DMS114 treated with DMSO at 0.1 percent for 48 hours (cell line): ENCODE measurements around the gene NTRK1.

ENCODE experiments used
- DNase-seq: peaks from one replicate; lab custom pipeline; 2025; ENCODE audit not compliant: unreplicated experiment; lab: John Stamatoyannopoulos, UW

Gene NTRK1

DNA sequence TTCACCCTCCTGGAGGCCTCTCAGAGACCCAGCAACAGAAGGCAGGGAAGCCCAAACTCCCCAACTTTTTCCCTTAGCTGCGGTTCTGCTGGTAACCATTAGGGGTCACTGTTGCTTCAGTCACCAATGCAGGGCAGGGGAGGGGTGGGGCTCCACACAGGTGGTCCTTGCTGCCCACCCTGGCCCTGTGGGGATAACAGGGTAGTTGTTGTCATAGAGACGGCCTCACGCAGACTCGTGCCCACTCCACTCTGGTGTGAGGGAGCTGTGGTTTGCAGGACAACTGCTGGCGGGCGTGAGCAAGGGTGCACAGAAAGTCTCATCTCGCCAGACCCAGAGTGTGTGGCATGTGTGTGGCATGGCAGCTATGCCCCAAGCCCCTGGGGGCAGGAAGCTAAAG, 21.7 kb upstream of the NTRK1 start:
- DNase-seq: peak; percentile 29

GRCh38 chr1:156839426-156840109, 21.1 kb upstream of the NTRK1 start:
- no peak for DNase-seq

DNA sequence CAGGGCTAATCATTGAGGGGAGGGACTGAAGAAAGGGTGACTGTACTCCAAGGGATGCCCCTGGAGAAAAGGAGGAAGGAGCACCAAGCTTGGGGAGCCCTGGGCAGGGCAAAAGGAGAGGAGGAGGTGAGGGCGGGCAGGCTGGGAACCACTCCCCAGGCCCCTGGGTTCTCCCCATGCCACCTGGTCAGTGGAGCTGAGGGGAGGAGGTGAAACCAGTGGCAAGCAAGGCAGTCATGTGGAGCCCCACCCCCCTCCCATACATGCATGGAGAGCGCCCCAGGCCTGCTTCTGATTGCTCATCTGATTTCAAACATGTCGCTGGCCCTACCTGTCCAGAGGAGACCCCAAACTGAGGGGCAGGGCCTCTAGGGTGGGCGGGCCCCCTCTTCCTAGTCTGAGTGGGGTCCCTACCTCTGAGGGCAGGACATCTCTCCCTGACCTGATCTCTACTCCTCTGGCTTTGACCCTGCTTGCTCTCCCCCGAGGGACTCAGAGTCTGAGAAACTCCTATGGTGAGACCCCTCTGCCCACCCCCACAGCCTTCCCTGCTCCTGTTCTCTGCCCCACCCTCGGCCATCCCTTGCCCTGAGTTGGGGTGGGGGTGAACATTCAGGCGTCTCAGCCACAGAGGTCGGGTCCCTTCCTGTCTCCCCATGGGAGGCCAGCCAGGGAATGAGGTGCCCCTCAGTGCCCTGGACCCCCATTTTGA, 20.3 kb upstream of the NTRK1 start:
- DNase-seq: no peak

DNA sequence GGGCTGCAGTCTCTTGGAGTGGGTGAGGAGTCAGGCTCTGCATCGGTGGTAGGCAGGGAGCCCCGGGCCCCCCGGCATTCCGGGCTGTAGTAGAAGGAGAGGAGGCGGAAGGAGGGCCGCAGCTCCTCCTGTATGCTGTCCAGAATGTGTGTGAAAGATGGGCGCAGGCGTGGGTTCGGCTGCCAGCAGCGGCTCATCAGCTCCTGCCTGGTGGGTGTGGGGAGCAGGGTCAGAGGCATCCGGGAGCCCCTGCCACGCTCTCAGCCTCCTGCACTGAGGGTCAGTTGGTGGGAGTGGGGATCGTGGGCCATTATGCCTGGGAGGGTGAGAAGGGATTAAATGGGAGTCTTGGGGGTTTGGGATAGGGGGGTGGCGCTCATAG, 19.8 kb upstream of the NTRK1 start:
- no peak for DNase-seq

DNA sequence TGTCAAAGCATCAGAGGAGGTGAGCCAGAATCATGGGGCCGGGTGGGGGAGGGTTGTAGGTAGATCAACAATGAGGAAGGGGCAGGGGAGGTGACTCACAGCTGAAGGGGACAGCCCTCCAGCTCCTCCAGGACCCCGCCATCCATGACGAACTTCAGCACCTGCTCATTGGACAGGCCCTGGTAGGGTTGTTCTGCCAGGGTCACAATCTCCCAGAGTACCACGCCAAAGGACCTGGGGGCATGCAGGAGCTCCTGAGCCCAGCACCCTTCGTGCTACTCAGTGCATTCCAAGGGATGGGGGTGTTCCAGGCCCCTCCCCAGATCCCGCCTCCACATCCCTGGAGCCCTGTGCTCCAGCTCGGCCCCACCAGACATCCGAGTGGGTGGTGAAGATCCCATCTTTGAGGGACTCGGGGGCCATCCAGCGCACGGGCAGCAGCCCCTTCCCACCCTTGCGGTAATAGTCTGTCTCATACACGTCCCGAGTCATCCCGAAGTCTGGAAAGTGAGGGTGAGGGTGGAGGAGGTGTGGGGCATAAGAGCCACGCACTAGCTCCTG, 19.3 kb upstream of the NTRK1 start:
- DNase-seq: no peak

- DNase-seq: no peak
Observed at GRCh38 chr1:156842618-156843300, 17.9 kb upstream of the NTRK1 start.

DNA sequence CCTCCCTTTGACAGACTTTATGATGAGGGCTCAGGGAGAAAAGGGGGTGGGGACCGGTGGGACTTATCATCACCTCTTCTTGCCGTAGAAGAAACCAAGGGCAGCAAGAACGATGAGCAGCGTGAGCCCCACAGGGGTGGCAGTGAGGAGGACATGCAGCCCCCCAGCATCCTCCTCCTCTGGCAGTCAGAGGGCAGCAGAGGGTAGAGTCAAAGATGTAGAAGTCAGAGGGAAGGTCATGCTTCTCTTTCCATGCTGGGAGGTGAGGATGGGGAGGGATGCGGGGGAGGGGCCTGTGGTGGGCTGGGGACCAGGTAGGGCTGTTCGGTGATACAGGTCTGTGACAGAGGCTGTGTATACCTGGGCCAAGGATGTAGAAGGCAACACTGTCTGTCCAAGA, 16.6 kb upstream of the NTRK1 start:
- no peak for DNase-seq

DNA sequence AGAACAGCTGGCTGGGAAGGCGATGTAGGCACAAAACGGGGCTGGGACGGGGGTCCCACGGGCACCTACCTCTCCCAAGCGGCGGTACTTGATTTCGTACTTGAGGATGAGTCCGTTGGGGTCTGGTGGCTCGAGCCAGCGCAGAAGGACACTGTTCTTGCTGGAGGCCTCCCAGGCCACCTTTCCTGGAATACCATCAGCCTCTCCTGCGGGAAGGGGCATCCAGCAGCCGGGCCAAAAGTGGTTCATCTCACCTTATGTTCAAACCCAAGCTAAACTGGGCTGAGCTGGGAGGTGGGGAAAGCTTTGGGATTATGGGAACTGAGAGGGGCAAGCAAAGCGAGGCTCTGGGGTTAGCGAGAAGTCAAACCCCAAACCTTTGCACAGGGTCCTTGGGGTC, 16.0 kb upstream of the NTRK1 start:
- DNase-seq: no peak

DNA sequence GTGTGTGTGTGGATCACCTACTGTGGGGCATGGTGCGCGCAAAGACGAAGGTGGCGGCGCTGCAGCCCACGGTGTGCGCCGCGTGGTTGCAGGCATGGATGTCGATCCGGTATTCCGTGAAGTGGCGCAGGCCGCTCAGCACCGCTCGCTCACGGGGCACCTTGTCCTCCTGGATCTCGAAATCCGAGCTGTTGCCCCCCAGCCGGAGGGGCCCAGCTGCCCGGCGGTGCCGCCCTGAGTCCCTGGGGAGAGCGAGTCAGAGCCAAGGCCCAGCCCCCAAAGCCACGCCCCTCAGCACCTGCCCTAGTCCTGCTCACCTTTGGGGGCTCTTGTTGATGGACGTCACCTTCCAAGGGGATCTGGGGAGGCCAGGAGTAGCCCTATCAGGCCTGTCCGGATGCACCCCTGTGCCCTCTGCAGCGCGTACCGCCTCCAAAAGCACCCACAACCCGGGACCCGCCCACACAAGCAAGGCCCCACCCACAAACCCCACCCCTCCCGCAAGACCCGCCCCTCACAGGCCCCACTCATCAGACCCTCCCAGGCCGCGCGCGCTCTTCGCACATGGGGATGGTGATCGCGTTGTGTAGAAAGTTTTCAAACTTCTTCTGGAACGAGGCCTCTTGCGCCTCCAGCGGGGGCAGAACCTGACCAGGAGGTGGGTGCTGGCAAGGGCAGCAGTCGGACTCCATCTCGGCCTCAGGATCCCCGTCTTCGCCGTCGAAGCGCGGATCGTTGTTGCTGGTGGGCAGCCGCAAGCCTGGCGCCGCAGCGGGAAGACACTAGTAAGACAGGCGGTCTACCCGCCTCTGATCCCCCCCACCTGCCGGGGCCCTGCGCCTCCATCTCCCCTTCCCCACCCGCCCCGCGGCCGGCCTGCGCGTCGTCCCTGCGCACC, 15.4 kb upstream of the NTRK1 start:
- no peak for DNase-seq

GRCh38 chr1:156845953-156846545, 14.6 kb upstream of the NTRK1 start:
- no peak for DNase-seq

DNA sequence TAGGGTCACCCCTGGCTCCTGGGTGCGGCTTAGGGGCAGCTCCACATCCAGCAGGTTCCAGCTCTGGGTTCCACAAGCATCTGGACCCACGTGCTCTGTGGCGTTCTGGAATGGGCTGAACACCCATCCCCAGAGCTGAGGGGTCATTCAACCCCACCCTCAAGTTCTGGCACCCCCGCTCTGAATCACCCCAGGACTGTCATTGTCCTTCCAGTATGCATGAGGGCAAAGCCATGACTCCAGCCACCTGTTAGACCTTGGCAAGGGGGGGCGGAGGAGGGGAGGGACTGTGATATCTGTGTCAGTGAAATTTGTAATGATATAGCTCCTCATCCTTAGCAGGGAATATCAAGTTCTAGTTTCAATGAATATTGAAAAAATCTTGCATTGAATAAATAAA, 14.0 kb upstream of the NTRK1 start:
- no peak for DNase-seq

DNA sequence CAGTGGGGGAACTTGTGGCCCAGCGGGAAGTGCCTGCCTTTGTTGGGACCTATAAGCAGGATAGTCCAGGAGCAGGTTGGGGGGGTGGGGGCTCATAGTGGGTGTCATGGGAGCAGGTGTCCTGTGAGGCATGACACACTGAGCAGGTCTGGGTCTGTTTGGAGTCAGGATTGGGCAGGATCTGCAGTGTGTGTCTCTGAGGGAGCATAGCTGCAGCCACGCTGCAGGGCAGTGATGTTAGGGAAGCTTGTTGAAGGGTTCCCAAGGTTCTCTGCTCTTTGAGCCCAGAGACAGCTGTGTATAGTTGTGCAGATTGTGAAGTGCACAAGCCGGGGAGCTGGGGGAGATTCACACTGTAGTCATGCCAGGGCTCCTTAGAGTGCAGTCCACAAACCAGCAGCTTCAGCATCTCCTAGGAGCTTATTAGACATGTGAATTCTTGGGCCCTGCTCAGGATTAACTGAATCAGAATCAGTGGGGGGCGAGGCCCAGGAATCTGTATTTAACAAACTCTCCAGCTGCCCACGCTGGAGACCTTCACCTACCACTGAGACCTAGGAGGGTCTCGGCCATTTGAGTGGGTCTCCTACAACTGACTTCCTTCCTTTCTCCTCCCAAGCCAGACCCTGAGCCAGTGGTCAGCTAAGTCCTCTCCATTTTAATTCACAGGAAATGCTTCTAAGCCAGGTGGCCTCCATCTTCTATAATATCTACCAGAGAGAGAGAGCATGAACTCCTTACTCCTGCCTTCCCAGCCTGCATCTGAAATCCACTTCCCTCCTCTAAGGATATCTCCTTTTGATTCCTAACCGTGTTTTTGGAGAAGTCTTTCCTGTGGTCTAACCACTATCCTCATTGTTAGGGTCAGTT, 12.8 kb upstream of the NTRK1 start:
- no peak for DNase-seq

DNA sequence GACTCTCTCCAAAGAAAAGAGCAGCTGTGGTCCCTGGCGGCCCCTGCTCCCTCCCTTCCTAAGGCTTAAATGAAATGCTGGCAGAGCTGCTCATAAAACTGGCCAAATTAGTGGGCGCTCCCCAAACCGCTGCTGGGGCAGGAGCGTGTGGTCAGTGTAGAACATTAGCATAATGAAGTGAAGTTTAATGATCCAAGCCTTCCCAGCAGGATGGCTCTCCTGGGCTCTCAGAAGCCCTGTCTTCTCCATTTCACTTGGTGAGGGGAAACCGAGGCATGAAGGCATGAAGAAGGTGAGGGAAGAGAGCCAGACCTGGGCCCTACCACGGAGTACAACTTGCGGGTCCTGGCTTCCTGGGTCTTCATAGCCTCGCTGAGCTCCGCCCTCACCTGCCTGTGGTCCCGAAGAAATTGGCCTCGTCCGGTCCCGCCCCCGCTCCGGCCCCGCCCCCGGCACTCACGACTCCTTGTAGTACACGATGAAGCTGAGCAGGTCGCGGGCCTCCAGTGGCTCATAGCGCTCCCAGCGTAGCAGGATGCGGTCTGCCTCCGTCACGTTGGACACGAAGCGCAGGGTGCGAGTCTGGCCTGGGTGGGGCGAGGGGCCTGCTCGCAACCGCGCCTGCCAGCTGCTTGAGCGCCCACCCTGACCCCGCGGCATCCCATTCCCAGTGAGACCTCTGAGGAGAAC, 12.1 kb upstream of the NTRK1 start:
- DNase-seq: no peak

DNA sequence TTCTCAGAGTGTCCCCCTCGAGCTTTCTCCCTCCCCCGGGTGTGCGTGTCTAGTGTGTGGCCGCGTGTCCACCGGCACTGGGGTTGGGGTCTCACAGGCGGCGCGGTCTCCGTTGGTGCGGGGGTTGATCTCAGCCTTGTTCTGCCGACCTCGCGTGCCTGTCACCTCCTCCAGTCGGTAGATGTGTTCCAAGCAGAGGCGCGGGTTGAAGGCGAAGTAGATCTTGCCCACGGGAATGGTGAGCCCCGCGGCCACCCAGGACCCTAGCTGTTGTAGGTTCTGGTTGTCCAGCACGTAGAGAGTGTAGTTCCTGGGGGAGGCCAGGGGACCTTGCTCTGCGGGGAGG, 11.5 kb upstream of the NTRK1 start:
- DNase-seq: no peak

DNA sequence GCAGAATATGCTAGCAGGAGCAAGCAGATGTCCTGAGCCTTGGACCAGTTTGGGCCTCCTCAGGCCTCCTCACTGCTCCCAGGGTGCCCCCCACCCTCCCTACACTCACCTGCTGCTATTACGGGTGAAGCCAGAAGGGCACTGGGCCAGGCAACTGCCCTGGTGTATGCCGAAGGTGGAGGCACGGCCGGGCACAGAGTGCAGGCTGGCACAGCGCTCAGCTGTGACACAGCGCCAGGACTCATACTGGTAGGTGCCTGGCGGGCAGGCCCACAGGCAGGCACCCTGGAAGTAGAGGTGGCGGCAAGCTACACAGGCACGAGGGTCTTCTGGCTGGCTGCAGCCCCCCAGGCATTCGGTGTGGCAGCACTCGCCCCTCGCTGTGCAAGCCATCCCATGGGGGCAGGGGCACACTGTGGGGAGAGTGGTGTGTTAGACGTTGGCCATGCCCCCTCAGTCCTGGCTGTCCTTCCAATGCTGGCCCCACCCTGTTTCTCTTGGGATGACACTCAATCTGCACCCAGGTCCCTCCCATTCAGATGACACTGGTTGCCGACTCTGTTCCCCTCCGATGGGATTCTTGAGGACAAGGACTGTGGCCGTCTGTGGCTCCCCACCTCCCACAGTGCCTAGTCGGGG, 8.8 kb upstream of the NTRK1 start:
- DNase-seq: no peak

DNA sequence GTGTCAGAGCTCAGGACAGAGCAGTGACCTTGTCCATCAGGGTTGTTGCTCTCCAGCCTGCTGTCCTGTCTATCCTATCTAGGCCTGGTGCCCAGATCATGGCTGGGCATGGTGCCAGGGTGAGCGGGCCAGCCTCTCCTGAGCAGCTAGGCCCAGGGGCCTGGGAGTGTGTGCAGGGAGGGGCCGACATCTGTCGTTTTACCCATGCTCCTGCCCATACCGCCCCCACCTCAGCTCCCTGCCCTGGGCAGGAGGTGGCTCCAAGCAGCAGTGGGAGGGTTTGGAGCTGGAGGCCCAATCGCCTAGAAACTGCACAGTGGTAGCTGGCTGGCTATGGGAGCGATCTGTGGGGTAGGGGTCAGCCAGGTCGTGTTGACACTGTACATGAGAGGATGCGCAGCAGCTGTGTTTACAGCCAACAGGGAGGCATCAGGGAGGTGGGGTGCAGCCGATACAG, 8.2 kb upstream of the NTRK1 start:
- DNase-seq: no peak

GRCh38 chr1:156853761-156854160, 6.9 kb upstream of the NTRK1 start:
- no peak for DNase-seq

GRCh38 chr1:156854634-156855033, 6.0 kb upstream of the NTRK1 start:
- no peak for DNase-seq
